Measurements from ENCODE around the gene AADAC.
A peak's percentile ranks its signal among the peaks of the same experiment; 100 is the strongest.
"Not testable (repeated sequence)": the region's sequence is repeated elsewhere in the genome, so short reads cannot be mapped to it uniquely, and the experiment has no call there.

Gene AADAC

DNA sequence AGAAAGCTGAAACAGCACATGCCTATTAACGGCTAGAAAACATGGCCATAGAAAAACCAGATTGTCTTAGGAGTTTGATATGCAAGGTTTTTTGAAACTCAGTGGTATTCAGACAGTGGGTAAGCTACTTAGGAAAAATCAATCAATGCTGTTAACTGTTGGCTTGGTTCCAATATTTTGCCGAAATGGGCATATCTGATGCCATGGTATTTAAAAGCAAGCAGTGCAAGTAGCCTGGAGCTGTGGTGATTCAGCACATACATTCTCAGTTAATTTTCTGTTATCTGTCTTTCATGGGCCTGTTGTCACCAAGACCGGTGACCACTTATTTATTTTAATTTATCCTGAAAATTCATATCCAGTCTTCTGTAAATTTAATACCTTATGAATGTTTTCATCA, 42.2 kb downstream of the AADAC start:
- no peak for DNase-seq (ENCODE audit: low spot score)

DNA sequence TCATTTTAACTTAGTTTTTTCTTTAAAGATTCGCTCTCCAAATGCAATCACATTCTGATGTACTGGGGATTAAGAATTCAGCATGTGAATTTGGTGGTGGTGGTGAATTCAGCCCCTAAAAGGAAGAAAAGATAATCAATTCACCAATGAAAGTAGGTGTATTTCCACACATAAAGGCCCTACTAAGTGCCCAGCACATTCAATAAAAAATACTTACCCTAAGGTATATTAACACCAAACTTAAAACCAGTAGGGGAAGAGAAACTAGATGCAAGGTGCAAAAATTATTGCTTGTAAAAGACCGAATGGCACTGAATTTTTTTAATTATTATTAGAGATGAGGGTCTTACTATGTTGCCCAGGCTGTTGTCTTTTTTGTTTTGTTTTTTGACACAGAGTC, 42.7 kb downstream of the AADAC start:
- no peak for DNase-seq (ENCODE audit: low spot score)

DNA sequence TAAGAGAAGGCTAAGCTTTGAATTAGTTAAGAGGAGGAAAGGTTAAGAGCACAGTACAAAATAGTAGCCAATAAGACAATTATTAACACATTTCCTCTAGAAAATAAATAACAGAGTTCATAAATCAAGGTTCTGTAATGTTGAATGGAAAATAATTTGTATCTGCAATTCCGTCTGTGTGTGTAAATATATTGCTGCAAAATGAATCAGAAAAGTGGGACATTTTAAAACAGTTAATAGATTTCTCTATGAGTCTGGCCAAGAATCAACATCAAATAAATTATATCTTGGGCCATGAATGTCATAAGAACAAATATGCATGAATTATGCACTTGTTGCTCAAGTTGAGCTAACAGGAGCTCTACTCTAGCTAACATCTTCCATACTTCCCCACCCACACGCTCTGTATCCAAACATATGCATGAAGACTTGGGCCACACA, 45.3 kb downstream of the AADAC start:
- DNase-seq (ENCODE audit: low spot score), result no peak

DNA sequence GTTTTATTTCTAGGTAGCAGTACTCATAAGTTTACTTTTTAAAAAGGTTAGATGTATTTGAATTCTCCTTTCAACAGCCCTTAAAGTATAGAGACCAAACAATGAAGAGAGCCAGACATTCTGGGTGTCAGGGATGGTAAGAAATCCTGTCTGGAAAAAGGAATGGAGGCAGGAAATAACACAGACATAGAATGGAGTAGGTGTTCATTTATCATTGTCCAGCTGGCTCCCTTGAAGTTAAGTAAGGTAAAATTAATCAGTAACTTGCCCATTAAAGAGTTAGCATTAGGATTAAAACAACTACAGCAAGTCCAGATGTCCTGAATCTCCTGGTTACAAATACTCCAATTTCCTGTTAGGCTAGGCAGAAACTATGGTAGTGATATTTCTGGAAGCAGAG, 46.0 kb downstream of the AADAC start:
- DNase-seq (ENCODE audit: low spot score), result no peak

DNA sequence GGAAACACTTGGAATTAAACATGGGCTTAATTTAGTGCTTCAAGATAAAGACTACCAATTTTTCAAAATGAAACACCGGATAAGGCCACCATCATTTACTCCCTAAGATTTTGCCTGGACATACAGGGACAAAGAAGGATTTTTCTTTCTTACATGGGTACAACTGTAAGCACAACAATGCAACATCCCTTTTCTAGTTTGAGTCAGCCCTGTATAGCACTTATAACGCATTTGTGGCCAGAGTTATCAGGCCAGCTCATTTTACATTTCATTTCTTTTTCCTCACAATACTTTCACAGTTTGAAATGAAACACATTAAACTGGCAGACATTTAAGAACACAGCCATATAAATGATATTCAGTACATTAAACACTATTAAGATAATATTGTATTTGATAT, 49.7 kb downstream of the AADAC start:
- DNase-seq (ENCODE audit: low spot score), result no peak

DNA sequence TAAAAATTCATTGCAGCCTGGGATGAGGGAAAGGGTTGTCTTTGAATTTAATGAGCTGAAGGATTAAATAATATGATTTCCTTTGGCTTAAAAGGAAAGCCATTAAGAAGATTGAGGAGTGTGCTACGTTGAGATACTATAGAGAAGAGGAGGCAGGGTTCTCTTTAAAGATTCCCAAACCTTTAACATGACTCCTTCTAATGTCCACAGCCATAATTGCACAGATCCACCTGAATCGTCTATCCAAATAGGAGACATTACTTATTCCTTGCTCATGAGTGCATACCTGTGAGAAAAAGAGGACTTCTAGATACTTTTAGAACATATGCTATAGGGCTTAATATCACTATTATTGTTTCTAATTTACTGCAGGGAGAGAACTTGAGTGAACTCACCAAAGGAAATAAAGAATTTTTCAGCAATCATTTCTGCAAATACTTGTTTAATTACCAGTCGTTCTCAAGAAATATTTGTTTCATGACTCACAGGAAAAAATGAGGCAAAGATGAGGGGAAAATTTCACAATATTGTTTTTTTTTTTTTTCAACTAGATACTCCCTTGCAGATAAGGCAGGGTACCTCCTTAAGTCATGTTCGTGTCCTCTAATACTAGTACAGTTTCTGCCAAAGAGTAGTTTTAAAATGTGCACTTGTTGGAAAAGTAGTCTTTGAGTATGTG, 50.6 kb downstream of the AADAC start:
- no peak for DNase-seq (ENCODE audit: low spot score)

DNA sequence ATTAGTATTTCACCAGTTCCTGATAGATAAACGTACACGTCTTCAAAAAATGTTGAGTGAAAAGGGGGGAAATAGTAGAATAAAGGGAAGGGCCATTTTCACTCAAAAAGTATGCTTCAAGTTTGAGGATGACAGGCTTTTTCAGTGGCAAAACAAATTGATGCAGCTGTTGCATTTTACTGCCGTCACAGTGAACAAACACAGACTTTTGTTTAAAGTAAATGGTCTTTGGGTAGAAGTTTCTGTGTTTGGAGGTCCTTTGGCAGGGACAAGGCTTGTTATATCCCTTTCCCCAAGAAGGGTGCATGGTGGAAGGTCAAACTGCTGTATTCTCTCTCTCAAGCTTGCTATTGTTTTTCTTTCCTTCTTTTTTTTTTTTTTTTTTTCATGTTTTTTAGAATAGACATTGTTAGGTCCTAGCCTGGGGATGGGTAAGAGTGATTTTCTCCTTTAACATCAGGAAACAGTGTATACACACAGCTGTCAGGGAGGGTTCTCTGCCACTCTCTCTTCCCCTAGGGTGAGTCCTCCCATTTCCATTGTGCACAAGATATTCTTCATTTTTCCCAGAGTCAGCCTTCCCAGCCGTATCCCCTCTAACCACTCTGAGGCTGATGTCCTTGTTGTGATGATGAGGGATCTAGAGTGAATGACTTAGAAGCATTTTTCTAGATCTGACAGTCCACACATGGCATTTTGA, 52.9 kb downstream of the AADAC start:
- DNase-seq (ENCODE audit: low spot score), result no peak

DNA sequence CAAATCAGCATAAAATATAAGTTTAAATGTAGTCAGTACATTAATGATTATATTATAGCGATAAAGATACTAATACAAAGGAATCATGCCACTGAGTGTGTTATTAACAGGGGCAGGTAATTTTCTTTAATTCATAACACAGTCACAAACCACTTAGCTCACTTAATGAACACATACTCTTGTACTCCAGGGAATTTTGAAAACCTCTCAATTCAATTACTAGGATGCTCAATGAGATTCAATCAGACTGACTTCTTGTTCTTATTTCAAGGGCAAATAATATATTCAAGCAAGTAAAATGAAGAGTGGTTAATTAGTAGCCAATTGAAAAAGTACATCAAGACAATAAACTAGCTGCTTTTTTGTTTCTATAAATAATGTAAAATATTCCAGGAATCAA, 53.8 kb downstream of the AADAC start:
- DNase-seq (ENCODE audit: low spot score), result no peak

DNA sequence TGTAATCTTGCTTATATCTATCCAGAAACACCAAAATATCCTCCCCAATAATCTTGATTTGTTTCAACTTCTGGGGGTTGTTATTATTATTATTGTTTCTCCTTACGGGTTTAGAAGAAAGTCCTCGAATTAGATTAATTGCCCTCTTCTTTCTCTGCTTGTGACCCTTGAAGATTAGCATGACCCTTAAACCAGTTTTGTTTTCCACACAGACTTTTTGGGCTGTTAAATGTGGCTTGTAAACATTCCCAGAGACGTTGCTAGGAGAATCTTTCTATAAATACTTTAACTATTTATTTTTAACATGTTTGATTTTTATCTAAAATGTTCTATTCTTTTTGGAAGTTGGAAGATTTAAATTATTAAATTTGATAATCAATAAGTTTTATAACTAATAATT, 55.3 kb downstream of the AADAC start:
- DNase-seq (ENCODE audit: low spot score), result no peak

DNA sequence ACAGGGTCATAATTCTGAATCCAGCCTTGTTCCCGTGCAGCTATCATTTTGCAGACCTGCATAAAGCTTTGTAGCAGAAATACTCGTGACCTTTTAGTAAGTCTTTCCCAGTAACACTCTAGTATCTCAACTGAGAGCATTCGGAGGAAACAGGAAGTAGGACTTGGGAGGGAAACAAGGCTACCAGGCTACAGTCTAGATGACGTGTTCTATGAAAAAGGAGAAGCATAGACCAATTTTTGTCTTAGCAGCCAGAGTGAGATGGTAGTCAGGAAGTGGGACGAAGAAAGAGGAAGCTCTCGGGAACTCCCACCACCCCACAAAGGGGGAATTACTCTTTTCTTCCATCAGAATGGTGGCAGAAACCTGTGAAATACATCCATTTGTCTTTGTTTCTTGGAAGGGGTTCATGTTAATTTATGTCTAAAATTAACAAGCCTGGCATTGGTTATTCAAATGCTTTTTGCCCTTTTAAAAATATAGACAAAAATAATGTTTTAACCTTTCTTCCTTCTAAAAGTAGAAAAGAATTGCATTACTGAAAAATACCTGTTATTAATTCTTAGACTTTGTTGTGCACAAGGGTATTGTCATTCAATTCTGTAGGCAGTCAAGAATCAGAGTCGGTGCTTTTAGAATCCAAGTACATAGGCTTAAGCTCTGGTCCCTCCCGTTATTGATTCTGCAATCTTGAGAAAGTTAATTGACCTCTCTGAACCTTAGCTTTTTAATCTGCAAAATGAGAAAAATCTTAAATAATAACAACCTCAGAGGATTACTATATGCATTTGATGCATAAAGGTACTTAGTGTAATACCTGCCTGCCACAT, 57.9 kb downstream of the AADAC start:
- peak; percentile 9 for DNase-seq (ENCODE audit: low spot score)

DNA sequence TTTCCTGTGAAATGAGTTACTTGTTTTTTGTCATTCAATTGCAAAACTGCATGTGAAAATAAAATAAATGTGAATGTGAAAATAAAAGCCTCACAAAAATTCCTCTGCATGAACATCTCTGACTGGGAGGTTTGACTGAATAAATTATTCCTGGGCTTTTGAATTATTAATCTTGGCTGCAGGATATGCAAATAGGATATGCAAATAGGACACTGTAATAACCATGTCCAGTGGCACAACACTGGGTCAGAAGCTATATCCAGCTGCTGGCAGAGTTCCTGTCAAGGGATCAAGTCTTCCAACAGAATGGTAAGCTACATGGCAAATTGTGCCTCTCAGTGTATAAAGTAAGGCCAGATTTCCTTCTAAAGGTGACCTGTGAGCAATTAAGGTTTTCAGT, 59.5 kb downstream of the AADAC start, which contains the start of gene SUCNR1:
TSS of gene SUCNR1 (plus strand) at position 246 of the 400 bp plus-strand sequence. CDS start 6,250 bp downstream, outside the sequence.
- DNase-seq (ENCODE audit: low spot score), result no peak

DNA sequence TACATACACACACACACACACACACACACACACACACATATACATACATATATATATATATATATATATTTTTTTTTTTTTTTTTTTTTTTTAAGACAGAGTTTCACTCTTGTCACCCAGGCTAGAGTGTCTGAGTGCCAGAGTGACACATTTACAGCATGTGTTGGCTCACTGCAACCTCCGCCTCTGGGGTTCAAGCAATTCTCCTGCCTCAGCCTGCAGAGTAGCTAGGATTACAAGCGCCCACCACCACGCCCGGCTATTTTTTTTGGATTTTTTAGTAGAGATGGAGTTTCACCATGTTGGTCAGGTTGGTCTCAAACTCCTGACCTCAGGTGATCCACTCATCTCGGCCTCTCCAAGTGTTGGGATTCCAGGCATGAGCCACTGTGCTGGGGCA, 60.2 kb downstream of the AADAC start:
- not testable (repeated sequence) for DNase-seq (ENCODE audit: low spot score)

DNA sequence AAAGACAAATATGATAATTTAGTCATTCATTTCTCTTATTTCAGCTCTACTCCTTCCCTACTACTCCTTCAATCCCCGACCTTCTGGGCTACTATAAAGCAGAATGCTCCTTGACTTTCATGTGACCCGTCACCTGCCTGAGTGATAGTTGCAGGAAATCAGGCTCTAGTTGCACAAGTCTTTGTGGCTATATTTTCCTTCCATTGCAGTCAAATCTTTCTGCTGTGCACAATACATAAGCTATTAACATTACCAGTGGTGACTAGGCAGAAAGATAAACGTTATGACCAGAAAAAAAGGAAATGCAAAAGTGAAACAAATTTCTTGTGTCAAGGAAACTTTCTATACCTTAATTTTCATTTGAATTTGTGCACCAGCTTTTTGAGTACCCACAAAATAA, 61.8 kb downstream of the AADAC start:
- DNase-seq (ENCODE audit: low spot score), result no peak

DNA sequence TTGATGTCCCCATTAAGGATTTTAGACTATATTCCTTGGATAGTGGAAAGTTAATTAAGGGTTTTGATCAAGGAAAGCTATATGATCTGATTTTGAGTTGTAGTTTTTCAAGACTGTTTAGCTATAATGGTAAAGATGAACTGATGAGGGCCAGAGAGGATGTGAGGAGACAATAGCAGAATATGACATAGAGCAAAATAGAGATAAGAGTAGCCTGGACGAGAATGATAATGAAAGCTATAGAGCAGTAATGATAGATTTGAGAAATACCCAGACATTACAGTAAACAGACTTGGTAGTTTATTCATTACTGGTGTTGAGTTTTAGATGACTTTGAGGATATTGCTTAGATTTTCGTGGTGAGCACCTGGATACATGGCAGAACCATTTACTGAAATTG, 63.4 kb downstream of the AADAC start:
- DNase-seq (ENCODE audit: low spot score), result no peak

Measured in CD4-positive, alpha-beta T cell treated with Interleukin-2 at 100 ng/mL for 4 hours (primary cell).